Keratinocyte (primary cell): ENCODE results near the gene PAIP2B. TPM values are rescaled to one million over a fixed set of nuclear protein-coding genes. Genes with fewer than 3 reads are reported as not detected.

Source experiments
- DNase-seq: peaks from one replicate; pipeline ENCODE4 v3.0.0-alpha.2; 2011; ENCODE audit warnings: low read depth, missing footprints, low spot score
- FAIRE-seq: peaks from 2 replicates; lab custom pipeline; 2011; peaks lifted over from hg19 to GRCh38; lab: Jason Lieb, UNC
- H2AFZ ChIP-seq: 2 replicates; pipeline ENCODE4 v1.6.0; 2012; ENCODE audit warnings: low read length, control low read depth, inconsistent platforms; ENCODE audit not compliant: control insufficient read depth
- H3K27ac ChIP-seq: 2 replicates; pipeline ENCODE4 v1.5.1; 2011; ENCODE audit warnings: low read length; ENCODE audit not compliant: control insufficient read depth, insufficient read depth
- H3K27me3 ChIP-seq: 3 replicates; pipeline ENCODE4 v1.6.0; 2011; ENCODE audit warnings: low read length; ENCODE audit not compliant: control insufficient read depth, insufficient read depth; ENCODE audit errors: extremely low read depth
- H3K36me3 ChIP-seq, 2 experiments: 2 replicates in 1 of 2; 3 replicates in 1 of 2; pipeline ENCODE4 v1.5.1; 2011; ENCODE audit warnings: low read length in 2 of 2, mild to moderate bottlenecking in 1 of 2; ENCODE audit not compliant: control insufficient read depth in 2 of 2, insufficient read depth in 2 of 2; ENCODE audit errors: extremely low read depth in 1 of 2
- H3K4me1 ChIP-seq: 3 replicates; pipeline ENCODE4 v1.5.1; 2011; ENCODE audit warnings: low read length; ENCODE audit not compliant: control insufficient read depth, insufficient read depth; ENCODE audit errors: extremely low read depth
- H3K4me2 ChIP-seq: 3 replicates; pipeline ENCODE4 v1.6.0; 2011; ENCODE audit warnings: low read depth, low read length; ENCODE audit not compliant: control insufficient read depth, insufficient read depth; ENCODE audit errors: extremely low read depth
- H3K4me3 ChIP-seq, 3 experiments: fragments of 200-600 bp in 1 of 3; sonication (generic) in 1 of 3; 2 replicates in 2 of 3; 3 replicates in 1 of 3; pipeline ENCODE4 v1.5.1; 2011 to 2016; ENCODE audit warnings: low read length in 3 of 3, mild to moderate bottlenecking in 3 of 3, control low read depth in 2 of 3, inconsistent platforms in 1 of 3, low read depth in 1 of 3, mixed read lengths in 1 of 3, mixed run types in 1 of 3, moderate library complexity in 1 of 3; ENCODE audit not compliant: control insufficient read depth in 2 of 3, insufficient read depth in 2 of 3; ENCODE audit errors: extremely low read depth in 1 of 3
- H3K79me2 ChIP-seq: 2 replicates; pipeline ENCODE4 v1.6.0; 2012; ENCODE audit warnings: low read length; ENCODE audit not compliant: control insufficient read depth, insufficient read depth
- H3K9ac ChIP-seq: 3 replicates; pipeline ENCODE4 v1.6.0; 2011; ENCODE audit warnings: low read length; ENCODE audit not compliant: control insufficient read depth, insufficient read depth; ENCODE audit errors: extremely low read depth
- H3K9me1 ChIP-seq: 3 replicates; pipeline ENCODE4 v1.6.0; 2011; ENCODE audit warnings: low read length; ENCODE audit not compliant: control insufficient read depth, insufficient read depth; ENCODE audit errors: extremely low read depth
- H3K9me3 ChIP-seq: 2 replicates; pipeline ENCODE4 v1.5.1; 2012; ENCODE audit warnings: low read depth, low read length; ENCODE audit not compliant: control insufficient read depth
- H4K20me1 ChIP-seq: 3 replicates; pipeline ENCODE4 v1.6.0; 2011; ENCODE audit warnings: low read length; ENCODE audit not compliant: control insufficient read depth, insufficient read depth; ENCODE audit errors: extremely low read depth
- CTCF ChIP-seq, 3 experiments: IDR thresholded peaks in 1 of 3; conservative IDR thresholded peaks in 1 of 3; optimal IDR thresholded peaks in 1 of 3; 2 replicates in 2 of 3; 3 replicates in 1 of 3; pipeline versions ENCODE3 to v1.5.1; 2011; ENCODE audit warnings: low read length in 3 of 3, mild to moderate bottlenecking in 3 of 3, moderate library complexity in 2 of 3, control low read depth in 1 of 3, inconsistent platforms in 1 of 3; ENCODE audit not compliant: insufficient read depth in 2 of 3; ENCODE audit errors: extremely low read depth in 1 of 3
- EZH2 ChIP-seq: IDR thresholded peaks from one replicate; pipeline ENCODE4 v1.6.1; 2012; ENCODE audit warnings: inconsistent platforms, mild to moderate bottlenecking, low read length, moderate library complexity
- dilution Hi-C: fragments of 300-500 bp; cut with MboI; formaldehyde crosslinking; loops from one replicate; pipeline ENCODE4 v1.7.0; 2020; ENCODE audit warnings: low sequenced_read_pairs; ENCODE audit not compliant: extremely low pct_ligation_motif_present
- polyA plus RNA-seq, 5 experiments: library from polyadenylated mRNA; depleted of rRNA in 3 of 5; stranded (reverse) in 3 of 5; stranded (forward) in 1 of 5; unstranded in 1 of 5; fragments of >200 nt; gene quantifications; 1 replicate in 1 of 5; 2 replicates in 3 of 5; 3 replicates in 1 of 5; pipeline versions ENCODE4 v1.2.1 to v1.2.3, GENCODE V29; 2011 to 2012; ENCODE audit warnings: missing spikeins in 2 of 5, low read depth in 1 of 5, low replicate concordance in 1 of 5

The PAIP2B gene
- polyA plus RNA-seq, 1 donor (not counting 4 experiments of a cell fraction or from before 2014, with no cell fraction given) = 1.7 TPM

- H3K4me1 ChIP-seq = no peaks in the 10 kb centered on the region
- DNase-seq = no peak
- H3K4me3 ChIP-seq = no peak overlapping the region
- H3K9me1 ChIP-seq = no peaks in the 10 kb centered on the region
- dilution Hi-C loops = no loop called here
- H3K79me2 ChIP-seq = no peaks in the 10 kb centered on the region
- TF ChIP-seq CTCF (optimal IDR thresholded peaks at IDR 0.05 in 1 of 3, IDR thresholded peaks at IDR 0.05 in 1 of 3, conservative IDR thresholded peaks at IDR 0.05 in 1 of 3; ENCODE audit: extremely low read depth in 1 of 3, insufficient read depth in 2 of 3, low read length in 3 of 3) = peak; percentile 64 to 85 (median 73)
- no peak for TF ChIP-seq EZH2
- FAIRE-seq = no peak
- no peak overlapping the region for H3K9ac ChIP-seq
- H2AFZ ChIP-seq = peak overlapping the region; percentile 22
- no peak overlapping the region for H3K27ac ChIP-seq
- H3K27me3 ChIP-seq = no peaks in the 10 kb centered on the region
- peak overlapping the region; percentile 29 for H3K4me2 ChIP-seq
- no peaks in the 10 kb centered on the region for H3K9me3 ChIP-seq
- H4K20me1 ChIP-seq = no peaks in the 10 kb centered on the region
- H3K36me3 ChIP-seq = no peaks in the 10 kb centered on the region
These were observed 69.6 kb downstream of the PAIP2B start for GRCh38 chr2:71157124-71157793.

GRCh38 chr2:71156573-71156972 lies 70.3 kb downstream of the PAIP2B start:
- Histone ChIP-seq H3K27me3 (no peaks in the 10 kb centered on the region), H3K4me2 (peak overlapping the region; percentile 29), H3K4me1 (no peaks in the 10 kb centered on the region), H3K9me1 (no peaks in the 10 kb centered on the region), H2AFZ (no peak overlapping the region), H3K9ac (no peak overlapping the region), H3K79me2 (no peaks in the 10 kb centered on the region), H3K27ac (no peak overlapping the region), H3K4me3 (no peak overlapping the region), H3K9me3 (no peaks in the 10 kb centered on the region), H4K20me1 (no peaks in the 10 kb centered on the region), H3K36me3 (no peaks in the 10 kb centered on the region)
- dilution Hi-C loops = no loop called here
- DNase-seq (no peak), FAIRE-seq (no peak)
- TF ChIP-seq EZH2 (no peak), CTCF (optimal IDR thresholded peaks at IDR 0.05 in 1 of 3, IDR thresholded peaks at IDR 0.05 in 1 of 3, conservative IDR thresholded peaks at IDR 0.05 in 1 of 3; ENCODE audit: extremely low read depth in 1 of 3, insufficient read depth in 2 of 3, low read length in 3 of 3) (no peak)
